Measurements from ENCODE around the gene SEMA5B.

SEMA5B gene

GRCh38 chr3:123008840-123009239 is 18.7 kb downstream of the SEMA5B start:
- no peak overlapping the region for H3K4me3 ChIP-seq (ENCODE audit: low read depth, low read length)
- TF ChIP-seq CTCF (IDR thresholded peaks at IDR 0.05; ENCODE audit: borderline replicate concordance, insufficient read depth, low read depth, low read length) = no peak

GRCh38 chr3:123006609-123007008 is 21.0 kb downstream of the SEMA5B start:
- TF ChIP-seq CTCF (IDR thresholded peaks at IDR 0.05; ENCODE audit: borderline replicate concordance, insufficient read depth, low read depth, low read length) = no peak

GRCh38 chr3:123005291-123005690 is 22.3 kb downstream of the SEMA5B start:
- no peak for TF ChIP-seq CTCF (IDR thresholded peaks at IDR 0.05; ENCODE audit: borderline replicate concordance, insufficient read depth, low read depth, low read length)
- H3K4me3 ChIP-seq (ENCODE audit: low read depth, low read length) = no peak overlapping the region

More at GRCh38 chr3:123006609-123007008, 21.0 kb downstream of the SEMA5B start:
- H3K4me3 ChIP-seq (ENCODE audit: low read depth, low read length) = no peak overlapping the region

- no peak for TF ChIP-seq CTCF (IDR thresholded peaks at IDR 0.05; ENCODE audit: borderline replicate concordance, insufficient read depth, low read depth, low read length)
- H3K4me3 ChIP-seq (ENCODE audit: low read depth, low read length) = no peak overlapping the region
Observed at GRCh38 chr3:123004201-123004918, 23.2 kb downstream of the SEMA5B start.

- H3K4me3 ChIP-seq (ENCODE audit: low read depth, low read length) = no peak overlapping the region
- TF ChIP-seq CTCF (IDR thresholded peaks at IDR 0.05; ENCODE audit: borderline replicate concordance, insufficient read depth, low read depth, low read length) = no peak
Observed at GRCh38 chr3:123002749-123003497, 24.6 kb downstream of the SEMA5B start.

GRCh38 chr3:123002100-123002748 is 25.3 kb downstream of the SEMA5B start:
- H3K4me3 ChIP-seq (ENCODE audit: low read depth, low read length) = no peak overlapping the region
- no peak for TF ChIP-seq CTCF (IDR thresholded peaks at IDR 0.05; ENCODE audit: borderline replicate concordance, insufficient read depth, low read depth, low read length)
